Mononuclear cell (primary cell): ENCODE measurements around the gene TTC17. TPM values are rescaled to one million over a fixed set of nuclear protein-coding genes. Genes with fewer than 3 reads are reported as not detected.
"Not testable (repeated sequence)": the region's sequence is repeated elsewhere in the genome, so short reads cannot be mapped to it uniquely, and the experiment has no call there.

Experiments
- H3K27me3 ChIP-seq: 2 replicates; pipeline ENCODE4 v1.6.0; 2011; ENCODE audit warnings: low read length, control low read depth; ENCODE audit not compliant: insufficient read depth
- H3K4me1 ChIP-seq: 2 replicates; pipeline ENCODE4 v1.5.1; 2011; ENCODE audit warnings: mild to moderate bottlenecking, low read length, control low read depth; ENCODE audit not compliant: insufficient read depth
- H3K4me3 ChIP-seq: 2 replicates; pipeline ENCODE4 v1.5.1; 2011; ENCODE audit warnings: mild to moderate bottlenecking, low read length, moderate library complexity
- H3K9me3 ChIP-seq: 2 replicates; pipeline ENCODE4 v1.5.1; 2011; ENCODE audit warnings: low read depth, mild to moderate bottlenecking, control low read depth, low read length
- total RNA-seq: library from RNA; depleted of rRNA; stranded (reverse); fragments of >200 nt; gene quantifications from one replicate; pipeline ENCODE4 v1.2.3, GENCODE V29; 2012

Gene TTC17
- total RNA-seq, 1 donor, result 123 TPM

GRCh38 chr11:43403357-43404231, 44.9 kb downstream of the TTC17 start:
- no peaks in the 10 kb centered on the region for H3K4me1 ChIP-seq
- no peaks in the 10 kb centered on the region for H3K9me3 ChIP-seq
- H3K4me3 ChIP-seq, result no peak overlapping the region
- no peaks in the 10 kb centered on the region for H3K27me3 ChIP-seq

GRCh38 chr11:43404406-43404805, 45.7 kb downstream of the TTC17 start:
- no peak overlapping the region for H3K4me3 ChIP-seq
- no peaks in the 10 kb centered on the region for H3K4me1 ChIP-seq
- H3K27me3 ChIP-seq, result no peaks in the 10 kb centered on the region
- no peaks in the 10 kb centered on the region for H3K9me3 ChIP-seq

DNA sequence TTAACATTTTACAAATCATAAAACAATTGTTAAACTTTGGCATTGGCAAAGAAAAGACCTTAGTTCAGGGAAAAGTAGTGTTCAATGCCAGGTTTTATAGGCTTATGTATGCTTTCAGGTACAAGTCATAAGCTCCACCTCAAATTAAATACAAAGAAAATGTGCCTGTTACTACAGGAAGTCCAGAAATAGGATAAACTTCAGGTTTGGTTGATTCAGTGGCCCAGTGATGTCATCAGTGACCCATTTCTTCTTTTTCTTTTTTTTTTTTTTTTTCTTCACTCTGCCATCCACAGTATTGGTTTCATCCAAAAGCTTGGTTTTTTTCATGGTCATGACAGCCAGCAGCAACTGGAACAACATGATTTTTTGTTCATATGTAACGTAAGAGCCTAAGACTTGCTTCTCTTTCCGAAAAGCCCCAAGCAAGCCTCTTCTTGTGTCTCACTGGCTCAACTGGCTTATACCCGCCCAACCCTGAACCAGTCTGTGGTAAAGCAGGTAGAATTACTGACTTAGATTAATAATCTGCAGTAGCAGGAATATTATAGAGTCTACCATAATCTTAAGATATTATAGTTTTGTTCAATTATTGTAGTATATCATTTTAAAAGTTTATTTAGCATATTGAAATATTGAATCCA, 46.2 kb downstream of the TTC17 start:
- H3K9me3 ChIP-seq, result no peaks in the 10 kb centered on the region
- H3K4me1 ChIP-seq, result no peaks in the 10 kb centered on the region
- no peak overlapping the region for H3K4me3 ChIP-seq
- H3K27me3 ChIP-seq, result no peaks in the 10 kb centered on the region

DNA sequence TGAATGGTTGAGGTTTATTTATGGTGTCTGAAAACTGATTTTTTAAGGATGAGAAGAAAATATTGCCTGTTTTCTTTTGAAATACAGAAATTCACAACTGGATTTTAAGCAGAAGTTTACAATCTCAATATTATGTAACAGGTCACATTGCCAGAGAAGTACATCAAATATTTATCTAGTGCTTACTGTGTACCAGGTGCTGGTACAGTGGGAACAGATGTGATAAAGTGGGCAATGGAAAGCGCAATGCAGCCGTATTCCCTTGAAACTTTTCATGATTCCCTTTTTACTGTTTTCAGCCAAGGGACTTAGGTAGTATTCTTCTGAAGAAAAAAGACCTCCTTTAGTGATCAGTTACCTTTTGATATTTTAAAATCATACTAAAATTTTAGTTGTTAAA, 49.6 kb downstream of the TTC17 start:
- Histone ChIP-seq H3K4me3 (no peak overlapping the region), H3K4me1 (no peaks in the 10 kb centered on the region), H3K27me3 (no peaks in the 10 kb centered on the region), H3K9me3 (no peaks in the 10 kb centered on the region)

- Histone ChIP-seq H3K27me3 (no peaks in the 10 kb centered on the region), H3K4me1 (no peaks in the 10 kb centered on the region), H3K9me3 (no peaks in the 10 kb centered on the region), H3K4me3 (no peak overlapping the region)
These were observed 51.7 kb downstream of the TTC17 start for GRCh38 chr11:43410394-43410793.

DNA sequence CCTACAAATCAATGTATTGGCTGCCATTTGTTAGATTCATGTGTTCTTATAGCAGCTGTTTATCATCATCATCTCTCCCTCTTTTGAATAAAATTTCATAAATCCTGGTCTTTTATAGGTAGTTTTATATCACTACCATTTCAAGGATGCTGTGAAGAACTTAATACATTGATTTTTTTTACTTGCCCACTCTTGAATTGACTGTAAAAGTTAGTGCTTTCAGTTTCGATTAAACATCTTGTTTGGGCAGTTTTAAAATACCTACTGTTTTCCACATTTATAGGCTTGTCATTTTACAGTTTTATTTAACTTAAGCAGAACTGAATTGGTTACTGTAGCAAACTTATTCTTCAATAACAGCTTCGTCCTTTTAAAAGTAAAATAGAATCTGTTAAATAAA, 59.5 kb downstream of the TTC17 start:
- H3K9me3 ChIP-seq, result no peaks in the 10 kb centered on the region
- no peaks in the 10 kb centered on the region for H3K27me3 ChIP-seq
- H3K4me1 ChIP-seq, result no peaks in the 10 kb centered on the region
- H3K4me3 ChIP-seq, result no peak overlapping the region

DNA sequence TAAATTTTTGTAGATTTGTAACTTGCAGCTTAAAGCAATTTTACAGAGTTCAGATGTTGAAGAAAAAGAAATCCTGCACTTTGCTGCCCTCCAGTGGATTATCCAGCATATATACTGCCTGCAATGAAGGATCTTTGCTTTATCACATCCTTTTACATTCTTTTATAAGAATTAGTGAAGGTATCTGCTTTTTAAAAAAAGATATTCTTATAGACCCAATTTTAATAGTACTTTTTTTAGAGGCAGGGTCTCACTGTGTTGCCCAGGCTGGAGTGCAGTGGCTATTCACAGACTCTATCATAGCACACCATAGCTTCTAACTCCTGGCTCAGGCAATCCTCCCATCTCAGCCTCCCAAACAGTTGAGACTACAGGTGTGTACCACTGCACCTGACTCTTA, 60.7 kb downstream of the TTC17 start:
- no peaks in the 10 kb centered on the region for H3K27me3 ChIP-seq
- no peaks in the 10 kb centered on the region for H3K9me3 ChIP-seq
- H3K4me1 ChIP-seq, result no peaks in the 10 kb centered on the region
- no peak overlapping the region for H3K4me3 ChIP-seq

- H3K27me3 ChIP-seq, result no peaks in the 10 kb centered on the region
- no peaks in the 10 kb centered on the region for H3K4me1 ChIP-seq
- no peaks in the 10 kb centered on the region for H3K9me3 ChIP-seq
- no peak overlapping the region for H3K4me3 ChIP-seq
These were observed 69.3 kb downstream of the TTC17 start for GRCh38 chr11:43427971-43428370.

- not testable (repeated sequence) for H3K9me3 ChIP-seq, H3K4me3 ChIP-seq, H3K27me3 ChIP-seq, H3K4me1 ChIP-seq
These were observed 72.2 kb downstream of the TTC17 start for GRCh38 chr11:43430916-43431315.

DNA sequence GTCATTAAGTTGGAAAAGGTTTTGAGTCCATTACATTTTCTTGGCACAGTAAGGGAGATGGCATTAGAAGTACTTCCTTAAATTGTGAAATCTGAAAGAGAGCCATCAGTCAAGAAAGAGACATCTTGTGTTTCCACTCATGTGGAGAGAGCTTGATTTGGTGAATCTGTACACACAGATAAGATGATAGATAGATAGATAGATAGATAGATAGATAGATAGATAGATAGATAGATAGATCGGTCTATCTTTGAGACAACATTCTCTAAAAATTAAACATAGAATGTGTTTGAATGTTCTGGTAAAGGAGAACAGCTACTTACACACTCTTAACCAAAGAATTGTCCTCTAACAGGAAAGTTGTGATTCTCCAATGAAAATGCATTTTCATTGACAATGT, 76.2 kb downstream of the TTC17 start:
- Histone ChIP-seq H3K27me3 (no peaks in the 10 kb centered on the region), H3K4me1 (no peaks in the 10 kb centered on the region), H3K4me3 (no peak overlapping the region), H3K9me3 (no peaks in the 10 kb centered on the region)

DNA sequence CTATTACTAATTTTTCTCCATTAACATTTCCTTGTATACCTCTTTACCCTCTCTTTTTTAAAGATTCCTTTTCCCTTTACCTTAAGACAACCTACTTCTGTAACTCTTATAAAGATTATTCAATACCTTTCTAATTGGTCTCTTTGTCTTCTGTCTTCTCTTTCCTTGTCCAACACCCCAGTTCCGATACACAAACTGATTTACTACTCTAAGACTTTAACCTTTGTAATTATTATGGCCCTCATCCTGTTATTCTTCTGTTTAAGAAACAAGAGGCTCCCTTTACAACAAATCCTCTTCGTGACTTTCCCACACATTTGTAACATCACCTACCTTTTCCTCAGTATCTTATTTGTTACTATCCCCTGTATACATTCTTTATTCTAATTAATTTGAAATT, 81.8 kb downstream of the TTC17 start:
- no peaks in the 10 kb centered on the region for H3K9me3 ChIP-seq
- H3K27me3 ChIP-seq, result no peaks in the 10 kb centered on the region
- no peak overlapping the region for H3K4me3 ChIP-seq
- H3K4me1 ChIP-seq, result no peaks in the 10 kb centered on the region

- Histone ChIP-seq H3K4me1 (no peaks in the 10 kb centered on the region), H3K9me3 (no peaks in the 10 kb centered on the region), H3K27me3 (no peaks in the 10 kb centered on the region), H3K4me3 (no peak overlapping the region)
These were observed 85.1 kb downstream of the TTC17 start for GRCh38 chr11:43443811-43444210.

DNA sequence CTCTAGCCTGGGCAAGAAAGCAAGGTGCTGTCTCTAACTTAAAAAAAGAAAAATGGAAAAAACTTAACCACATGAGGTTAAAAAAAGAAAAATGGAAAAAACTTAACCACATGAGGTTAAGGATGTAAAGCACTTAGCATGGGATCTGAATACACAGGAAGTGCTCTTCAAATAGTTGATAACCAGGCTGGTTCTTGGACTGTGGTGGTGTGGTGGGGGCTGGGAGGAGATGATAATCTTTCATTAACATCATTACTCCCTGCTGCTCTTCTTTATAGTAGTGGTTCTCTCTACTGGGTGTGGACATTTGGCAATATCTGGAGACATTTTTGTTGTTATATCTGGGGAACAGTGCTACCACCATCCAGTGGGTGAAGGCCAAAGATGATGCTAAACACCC, 88.4 kb downstream of the TTC17 start:
- Histone ChIP-seq H3K9me3 (no peaks in the 10 kb centered on the region), H3K4me3 (no peak overlapping the region), H3K27me3 (no peaks in the 10 kb centered on the region), H3K4me1 (no peaks in the 10 kb centered on the region)

DNA sequence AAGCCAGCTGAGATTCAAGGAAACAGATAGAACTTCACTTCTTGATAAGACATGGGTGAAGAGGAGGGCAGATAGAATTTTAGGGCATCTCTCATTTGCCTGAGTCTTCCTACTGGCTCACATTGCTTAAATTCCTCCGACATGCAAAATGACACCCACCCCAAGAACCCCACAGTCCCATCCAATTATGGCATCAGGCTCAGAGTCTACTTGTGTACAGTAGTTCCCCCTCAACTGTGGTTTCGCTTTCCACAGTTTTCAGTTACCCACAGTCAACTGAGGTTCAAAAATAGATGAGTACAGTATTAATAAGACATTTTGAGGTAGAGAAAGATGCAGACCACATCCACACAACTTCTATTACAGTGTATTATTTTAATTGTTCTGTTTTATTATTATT, 99.8 kb downstream of the TTC17 start:
- H3K9me3 ChIP-seq, result no peaks in the 10 kb centered on the region
- no peaks in the 10 kb centered on the region for H3K4me1 ChIP-seq
- no peaks in the 10 kb centered on the region for H3K27me3 ChIP-seq

DNA sequence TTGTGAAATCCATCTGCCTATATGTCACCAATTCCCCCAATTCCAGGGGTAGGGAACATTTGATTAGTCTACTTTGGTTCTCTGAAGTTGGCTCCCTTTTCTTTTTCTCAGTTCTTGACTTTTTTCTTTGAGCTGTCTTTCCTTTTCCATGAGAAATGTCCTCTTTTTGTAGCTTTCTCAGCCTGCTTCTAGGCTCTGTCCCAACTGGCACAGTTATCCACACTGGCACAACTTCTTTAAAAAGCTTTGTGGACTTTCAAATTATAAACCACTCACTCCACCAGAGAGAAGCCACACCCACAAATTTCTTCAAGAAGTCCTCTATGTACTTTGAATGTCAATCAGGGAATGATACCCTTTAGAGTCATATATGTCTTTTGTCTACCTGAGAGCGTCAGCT, 100.5 kb downstream of the TTC17 start:
- no peaks in the 10 kb centered on the region for H3K27me3 ChIP-seq
- H3K4me3 ChIP-seq, result no peak overlapping the region
- no peaks in the 10 kb centered on the region for H3K9me3 ChIP-seq
- H3K4me1 ChIP-seq, result no peaks in the 10 kb centered on the region

More for the DNA sequence above, 99.8 kb downstream of the TTC17 start:
- no peak overlapping the region for H3K4me3 ChIP-seq

- Histone ChIP-seq H3K4me3 (no peak overlapping the region), H3K27me3 (no peaks in the 10 kb centered on the region), H3K4me1 (no peaks in the 10 kb centered on the region), H3K9me3 (peaks cover 22% of the 10 kb centered on the region)
These were observed 103.6 kb downstream of the TTC17 start for GRCh38 chr11:43462359-43462758.
